DOHH2 (cell line): ENCODE measurements around the gene PITPNC1.

Experiments used
- H3F3A ChIP-seq: fragments of 200-600 bp; sonication (generic), shearing (Covaris generic); 2 replicates; pipeline ENCODE4 v1.6.0; 2016; ENCODE audit warnings: antibody characterized with exemption, mild to moderate bottlenecking; ENCODE audit not compliant: control insufficient read depth, insufficient read depth
- H3K27ac ChIP-seq: fragments of 200-600 bp; sonication (generic); 2 replicates; pipeline ENCODE4 v1.5.1; 2014; ENCODE audit warnings: low read depth, mild to moderate bottlenecking, low read length, moderate library complexity
- H3K27me3 ChIP-seq: fragments of 200-600 bp; sonication (generic); 2 replicates; pipeline ENCODE4 v1.6.1; 2014; ENCODE audit warnings: mild to moderate bottlenecking, low read length, mixed read lengths; ENCODE audit not compliant: control insufficient read depth
- H3K36me3 ChIP-seq: fragments of 200-600 bp; sonication (generic); 2 replicates; pipeline ENCODE4 v1.6.1; 2014; ENCODE audit warnings: mild to moderate bottlenecking, low read length, moderate library complexity, mixed read lengths; ENCODE audit not compliant: control insufficient read depth
- H3K4me1 ChIP-seq: fragments of 200-600 bp; sonication (generic); 2 replicates; pipeline ENCODE4 v1.6.1; 2014; ENCODE audit warnings: mild to moderate bottlenecking, low read length, mixed read lengths; ENCODE audit not compliant: control insufficient read depth
- H3K4me2 ChIP-seq: fragments of 200-600 bp; sonication (generic); 2 replicates; pipeline ENCODE4 v1.6.0; 2014; ENCODE audit warnings: mild to moderate bottlenecking, low read length, moderate library complexity
- H3K4me3 ChIP-seq: fragments of 200-600 bp; sonication (generic); 2 replicates; pipeline ENCODE4 v1.5.1; 2014; ENCODE audit warnings: mild to moderate bottlenecking, low read length, mixed read lengths
- H3K79me2 ChIP-seq: fragments of 200-600 bp; sonication (generic); 2 replicates; pipeline ENCODE4 v1.6.1; 2014; ENCODE audit warnings: mild to moderate bottlenecking, low read length, mixed read lengths; ENCODE audit not compliant: control insufficient read depth
- H3K9me2 ChIP-seq: fragments of 200-600 bp; sonication (generic); replicated peaks from 2 replicates; pipeline ENCODE4 v1.6.1; 2014; ENCODE audit warnings: mild to moderate bottlenecking, low read length, mixed read lengths; ENCODE audit not compliant: control insufficient read depth
- H3K9me3 ChIP-seq: fragments of 200-600 bp; sonication (generic); 2 replicates; pipeline ENCODE4 v1.6.1; 2014; ENCODE audit warnings: antibody characterized with exemption, low read length, mixed read lengths; ENCODE audit not compliant: control insufficient read depth, insufficient read depth
- H4K20me1 ChIP-seq: fragments of 200-600 bp; sonication (generic); 2 replicates; pipeline ENCODE4 v1.6.0; 2014; ENCODE audit warnings: low read depth, mild to moderate bottlenecking, antibody characterized with exemption, low read length, moderate library complexity; ENCODE audit not compliant: control insufficient read depth, insufficient read depth
- EZH2phosphoT487 ChIP-seq: fragments of 200-600 bp; sonication (generic); IDR thresholded peaks from 2 replicates; pipeline ENCODE4 v1.6.1; 2017; ENCODE audit warnings: borderline replicate concordance, mild to moderate bottlenecking, antibody characterized with exemption, low read length, moderate library complexity, mixed read lengths
- TF ChIP-seq, protein P1 (sequence below): fragments of 200-600 bp; sonication (generic); IDR thresholded peaks from one replicate; pipeline ENCODE4 v1.5.1; 2014; ENCODE audit warnings: antibody characterized with exemption, mild to moderate bottlenecking, low read depth, low read length; ENCODE audit not compliant: poor library complexity, severe bottlenecking

The PITPNC1 gene

GRCh38 chr17:67689534-67690177 is 312.6 kb downstream of the PITPNC1 start:
- Histone ChIP-seq H3K9me3 (no peaks in the 10 kb centered on the region), H3K27ac (no peak overlapping the region), H3K36me3 (no peaks in the 10 kb centered on the region), H3K27me3 (no peaks in the 10 kb centered on the region), H4K20me1 (no peaks in the 10 kb centered on the region), H3K4me1 (peaks cover 9% of the 10 kb centered on the region), H3K79me2 (no peaks in the 10 kb centered on the region), H3K9me2 (no peaks in the 10 kb centered on the region), H3K4me3 (no peak overlapping the region), H3K4me2 (no peak overlapping the region), H3F3A (no peaks in the 10 kb centered on the region)
- TF ChIP-seq EZH2phosphoT487 = no peak
- TF ChIP-seq, protein P1, sequence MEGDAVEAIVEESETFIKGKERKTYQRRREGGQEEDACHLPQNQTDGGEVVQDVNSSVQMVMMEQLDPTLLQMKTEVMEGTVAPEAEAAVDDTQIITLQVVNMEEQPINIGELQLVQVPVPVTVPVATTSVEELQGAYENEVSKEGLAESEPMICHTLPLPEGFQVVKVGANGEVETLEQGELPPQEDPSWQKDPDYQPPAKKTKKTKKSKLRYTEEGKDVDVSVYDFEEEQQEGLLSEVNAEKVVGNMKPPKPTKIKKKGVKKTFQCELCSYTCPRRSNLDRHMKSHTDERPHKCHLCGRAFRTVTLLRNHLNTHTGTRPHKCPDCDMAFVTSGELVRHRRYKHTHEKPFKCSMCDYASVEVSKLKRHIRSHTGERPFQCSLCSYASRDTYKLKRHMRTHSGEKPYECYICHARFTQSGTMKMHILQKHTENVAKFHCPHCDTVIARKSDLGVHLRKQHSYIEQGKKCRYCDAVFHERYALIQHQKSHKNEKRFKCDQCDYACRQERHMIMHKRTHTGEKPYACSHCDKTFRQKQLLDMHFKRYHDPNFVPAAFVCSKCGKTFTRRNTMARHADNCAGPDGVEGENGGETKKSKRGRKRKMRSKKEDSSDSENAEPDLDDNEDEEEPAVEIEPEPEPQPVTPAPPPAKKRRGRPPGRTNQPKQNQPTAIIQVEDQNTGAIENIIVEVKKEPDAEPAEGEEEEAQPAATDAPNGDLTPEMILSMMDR = peak; percentile 81

DNA sequence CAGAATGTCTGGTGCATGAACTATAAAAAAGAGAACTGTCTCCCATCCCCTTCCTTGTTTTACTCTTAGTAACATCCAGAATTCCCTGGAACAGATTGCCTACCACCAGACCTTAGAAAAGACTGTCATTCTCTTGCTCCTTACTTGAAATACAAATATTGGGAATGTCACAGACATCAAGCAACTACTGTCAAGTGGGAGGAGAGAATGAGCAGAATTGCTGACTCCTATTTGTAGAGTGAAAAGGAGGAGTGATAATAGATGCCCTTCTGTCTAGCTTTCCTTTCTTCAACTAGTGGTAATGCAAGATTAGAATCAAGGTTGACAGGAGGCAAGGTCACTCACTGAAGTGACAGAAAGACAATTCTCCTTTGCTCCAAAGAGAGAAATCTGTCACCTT is 316.7 kb downstream of the PITPNC1 start:
- Histone ChIP-seq H3K9me2 (no peaks in the 10 kb centered on the region), H3K27ac (no peak overlapping the region), H3K9me3 (no peaks in the 10 kb centered on the region), H3K79me2 (no peaks in the 10 kb centered on the region), H3K27me3 (no peaks in the 10 kb centered on the region), H3K4me3 (no peak overlapping the region), H3K36me3 (no peaks in the 10 kb centered on the region), H3K4me1 (peaks cover 4% of the 10 kb centered on the region), H3K4me2 (no peak overlapping the region), H4K20me1 (no peaks in the 10 kb centered on the region), H3F3A (no peaks in the 10 kb centered on the region)
- TF ChIP-seq EZH2phosphoT487 = no peak
- TF ChIP-seq, protein P1 = no peak

DNA sequence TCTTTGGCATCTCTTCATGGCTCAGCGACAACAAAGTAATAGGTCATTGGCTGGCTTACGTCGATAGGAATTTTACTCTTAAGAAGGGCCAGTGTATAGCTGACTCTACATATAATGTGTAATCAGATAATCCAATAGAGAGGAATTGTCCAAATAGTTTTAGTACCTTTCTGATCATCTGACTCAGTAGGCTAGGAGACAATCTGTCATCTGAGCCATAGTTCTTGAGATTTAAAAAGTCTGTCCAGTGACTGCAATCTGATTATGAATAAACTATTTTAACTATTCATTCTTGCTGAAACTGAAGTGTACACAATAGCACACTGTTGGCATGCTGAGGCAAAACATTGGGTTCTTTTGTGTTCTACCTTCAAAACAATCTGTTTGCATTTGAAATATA is 319.3 kb downstream of the PITPNC1 start:
- H3F3A ChIP-seq = no peaks in the 10 kb centered on the region
- TF ChIP-seq, protein P1 = no peak
- no peak for TF ChIP-seq EZH2phosphoT487
- no peak overlapping the region for H3K4me3 ChIP-seq
- no peaks in the 10 kb centered on the region for H3K9me3 ChIP-seq
- H3K4me2 ChIP-seq = no peak overlapping the region
- H3K36me3 ChIP-seq = no peaks in the 10 kb centered on the region
- no peaks in the 10 kb centered on the region; the same call in 1 of the 2 replicates for H3K27me3 ChIP-seq
- no peaks in the 10 kb centered on the region for H3K9me2 ChIP-seq
- no peaks in the 10 kb centered on the region for H4K20me1 ChIP-seq
- no peak overlapping the region for H3K27ac ChIP-seq
- no peaks in the 10 kb centered on the region for H3K79me2 ChIP-seq
- no peaks in the 10 kb centered on the region for H3K4me1 ChIP-seq
